HG02763 (cell line): ENCODE results near the gene HS3ST3A1.

Source experiments
- ATAC-seq: cut with Tn5 transposase; IDR thresholded peaks from one replicate; pipeline ENCODE4 v1.9.1; 2021; ENCODE audit warnings: mild to moderate bottlenecking, moderate library complexity; ENCODE audit not compliant: unreplicated experiment

Gene HS3ST3A1

DNA sequence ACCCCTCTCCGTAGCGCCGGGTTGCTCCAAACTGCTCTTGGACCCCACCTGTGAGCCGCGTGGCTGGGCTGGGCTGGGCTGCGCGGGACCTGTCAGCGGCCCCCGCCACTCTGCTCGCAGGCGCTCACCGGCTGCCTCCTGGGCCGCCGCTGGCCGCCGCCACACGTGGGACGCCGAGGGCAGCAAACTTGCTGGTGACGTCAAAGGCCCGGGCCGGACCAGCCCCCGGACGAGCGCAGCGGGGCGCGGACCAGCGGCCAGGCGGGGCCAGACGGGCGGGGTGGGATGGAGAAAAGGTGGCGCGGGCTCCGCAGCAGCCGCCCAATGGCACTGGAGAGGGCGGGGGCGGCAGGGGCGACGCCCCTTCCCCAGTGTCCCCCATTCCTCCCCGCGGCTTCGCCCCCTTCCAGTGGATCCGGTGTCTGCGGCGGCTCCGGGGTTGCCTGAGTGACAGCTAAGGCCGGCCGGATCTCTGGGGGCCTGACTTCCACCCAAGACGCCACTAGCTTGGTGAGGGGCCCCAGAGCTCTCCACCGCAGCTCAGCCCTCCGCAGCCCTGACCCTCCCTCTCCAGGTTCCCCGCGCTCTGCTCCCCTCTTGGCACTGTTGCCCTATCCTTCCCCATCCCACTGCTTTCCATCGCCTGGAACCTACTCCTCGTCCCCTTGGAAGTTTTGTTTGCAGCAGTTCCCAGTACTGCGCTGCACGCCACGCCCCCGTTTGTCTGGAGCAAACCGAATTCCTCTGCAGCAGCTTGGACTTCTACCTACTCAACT is at the start of gene HS3ST3A1:
HS3ST3A1 (minus strand) TSS at position 154 of the 776 bp plus-strand sequence. CDS start 800 bp downstream, outside the sequence.
- ATAC-seq: no peak

- no peak for ATAC-seq
Observed at GRCh38 chr17:13650096-13650675, 48.5 kb upstream of the HS3ST3A1 start.

- no peak for ATAC-seq
Observed at GRCh38 chr17:13647543-13648021, 45.9 kb upstream of the HS3ST3A1 start.

- no peak for ATAC-seq
Observed at GRCh38 chr17:13646969-13647542, 45.3 kb upstream of the HS3ST3A1 start.

DNA sequence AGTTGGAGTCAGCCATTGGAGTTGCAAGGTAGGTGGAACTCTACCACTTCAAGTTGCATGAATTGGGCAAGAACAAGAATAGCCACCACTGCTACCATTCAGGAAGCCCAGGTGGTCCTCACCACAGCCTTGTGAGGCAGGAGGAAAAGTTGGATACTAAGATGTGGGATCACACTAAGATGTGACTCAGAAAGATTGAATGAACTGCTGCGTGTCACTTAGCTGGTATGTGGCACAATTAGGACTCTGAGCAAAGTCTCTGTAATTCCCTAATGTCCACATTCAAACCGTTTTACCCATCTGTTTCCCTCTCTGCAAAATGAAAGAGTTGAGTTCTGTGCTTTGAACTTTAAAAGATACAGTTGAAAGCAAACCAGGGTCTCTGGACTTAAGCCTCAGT is 44.7 kb upstream of the HS3ST3A1 start:
- no peak for ATAC-seq

DNA sequence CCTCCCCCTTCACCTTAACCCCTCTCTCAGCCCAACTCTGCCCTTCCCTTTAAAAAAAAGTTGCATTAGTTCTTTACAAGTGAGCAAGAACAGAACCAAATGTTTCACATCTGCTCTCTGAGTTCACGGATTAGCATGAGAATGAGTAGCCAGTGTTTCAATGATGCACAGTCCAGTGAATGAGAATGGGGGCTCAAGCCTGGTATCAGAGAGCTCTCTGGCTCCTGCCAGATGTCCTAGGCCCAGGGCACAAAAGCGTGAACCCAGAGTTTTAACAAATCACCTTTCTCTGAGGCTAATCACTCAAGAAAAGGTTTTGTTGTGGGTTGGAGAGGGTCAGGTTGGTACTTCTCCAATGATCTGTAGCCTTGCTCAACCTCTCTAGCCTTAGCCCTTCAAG is 41.5 kb upstream of the HS3ST3A1 start:
- no peak for ATAC-seq

- ATAC-seq: no peak
Observed at GRCh38 chr17:13642188-13642587, 40.5 kb upstream of the HS3ST3A1 start.

GRCh38 chr17:13640551-13640950 is 38.8 kb upstream of the HS3ST3A1 start:
- no peak for ATAC-seq

- no peak for ATAC-seq
Observed at GRCh38 chr17:13638855-13639458, 37.2 kb upstream of the HS3ST3A1 start.

DNA sequence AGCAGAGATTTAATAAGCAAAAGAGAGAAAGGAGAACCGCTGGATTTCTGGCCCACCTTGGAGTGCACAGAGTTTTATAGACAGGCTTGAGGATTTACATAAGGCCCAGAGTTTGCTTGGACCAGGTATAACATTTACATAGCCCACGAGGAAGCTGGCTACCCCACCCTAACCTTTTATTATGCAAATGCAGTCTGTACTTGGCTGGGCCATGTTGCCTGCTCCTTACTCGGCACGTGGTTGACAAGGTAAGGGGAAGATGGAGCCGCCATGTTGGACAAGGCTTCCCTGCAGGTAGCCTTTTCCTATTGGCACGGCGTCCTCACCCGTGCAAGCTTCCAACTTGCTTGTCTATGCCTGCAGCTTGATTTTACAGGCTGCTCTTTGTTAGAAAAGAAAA is 35.2 kb upstream of the HS3ST3A1 start:
- ATAC-seq: no peak

DNA sequence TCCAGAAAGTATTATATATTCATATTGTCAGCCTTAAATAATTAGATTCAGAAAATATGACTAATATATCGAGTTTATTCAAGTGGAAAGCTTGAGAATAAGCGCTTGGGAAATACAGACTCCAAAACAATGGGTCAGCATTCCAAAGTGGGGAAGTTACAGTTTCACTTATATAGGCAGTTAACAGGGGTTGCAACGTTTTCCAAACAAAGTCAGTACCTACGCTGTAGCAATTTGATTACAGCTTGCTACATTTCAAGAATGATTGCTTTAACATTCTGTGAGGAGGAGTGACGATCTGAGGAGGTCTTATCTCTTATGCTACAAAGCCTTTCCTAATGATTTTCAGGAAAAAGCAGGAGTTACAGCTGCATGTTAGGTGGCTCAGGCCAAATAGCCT is 34.2 kb upstream of the HS3ST3A1 start:
- ATAC-seq: no peak

GRCh38 chr17:13634021-13634420 is 32.3 kb upstream of the HS3ST3A1 start:
- no peak for ATAC-seq

DNA sequence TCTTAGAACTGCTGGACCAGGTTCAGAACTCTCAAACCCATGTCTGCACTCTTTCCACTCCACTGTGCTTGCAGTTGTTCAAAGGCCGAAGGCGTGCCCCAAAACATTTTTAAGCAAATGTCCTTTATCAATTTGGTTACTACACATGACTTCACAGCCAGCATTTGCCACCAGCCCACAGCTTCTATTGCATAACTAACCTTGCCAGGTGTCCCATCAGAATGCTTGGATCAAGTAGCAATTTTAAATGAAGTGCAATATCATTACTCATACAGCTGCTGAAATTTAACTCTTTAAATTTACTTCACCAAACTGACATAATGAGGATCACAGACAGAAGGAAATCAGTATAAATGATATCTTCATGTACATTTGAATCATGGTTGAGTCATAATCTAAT is 29.8 kb upstream of the HS3ST3A1 start:
- no peak for ATAC-seq

GRCh38 chr17:13626703-13627102 is 25.0 kb upstream of the HS3ST3A1 start:
- no peak for ATAC-seq

- no peak for ATAC-seq
Observed at GRCh38 chr17:13619462-13619861, 17.7 kb upstream of the HS3ST3A1 start.

DNA sequence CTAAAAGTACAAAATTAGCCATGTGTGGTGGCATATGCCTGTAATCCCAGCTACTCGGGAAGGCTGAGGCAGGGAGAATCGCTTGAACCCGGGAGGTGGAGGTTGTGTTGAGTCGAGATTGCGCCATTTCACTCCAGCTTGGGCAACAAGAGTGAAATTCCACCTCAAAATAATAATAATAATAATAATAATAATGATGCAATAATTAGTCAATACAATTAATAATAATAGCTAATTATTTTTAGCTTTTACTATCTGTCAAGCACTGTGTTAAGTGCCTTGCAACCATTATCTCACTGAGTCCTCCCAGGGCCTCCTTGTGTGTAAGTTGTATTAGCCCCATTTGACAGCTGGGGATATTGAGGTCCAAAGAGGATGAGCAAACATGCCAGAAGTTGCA is 14.3 kb upstream of the HS3ST3A1 start:
- no peak for ATAC-seq

DNA sequence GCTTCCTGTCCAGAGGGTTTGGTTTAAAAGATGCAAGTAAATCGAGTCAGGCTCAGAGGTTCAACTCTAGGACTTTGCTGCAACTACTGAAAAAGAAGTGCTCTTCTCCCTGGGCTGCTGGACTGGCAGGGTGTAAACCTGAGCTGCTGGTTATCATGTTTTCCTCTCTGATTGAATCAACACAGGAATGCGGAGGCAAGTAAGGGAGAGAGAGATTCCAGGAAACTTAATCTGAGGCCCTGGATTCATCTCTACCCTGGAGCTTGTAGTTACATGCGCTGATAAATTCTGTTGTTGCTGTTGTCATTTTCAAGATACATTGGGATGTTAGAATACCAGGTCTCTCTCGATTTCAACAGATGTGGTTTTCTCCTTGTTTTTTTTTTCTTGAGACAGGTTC is 8.2 kb upstream of the HS3ST3A1 start:
- ATAC-seq: no peak

GRCh38 chr17:13601322-13601775 is 380 bp downstream of the HS3ST3A1 start:
- ATAC-seq: no peak

- no peak for ATAC-seq
Observed at GRCh38 chr17:13600475-13601321, 1.0 kb downstream of the HS3ST3A1 start.

GRCh38 chr17:13599864-13600263 is 1.9 kb downstream of the HS3ST3A1 start:
- ATAC-seq: no peak

DNA sequence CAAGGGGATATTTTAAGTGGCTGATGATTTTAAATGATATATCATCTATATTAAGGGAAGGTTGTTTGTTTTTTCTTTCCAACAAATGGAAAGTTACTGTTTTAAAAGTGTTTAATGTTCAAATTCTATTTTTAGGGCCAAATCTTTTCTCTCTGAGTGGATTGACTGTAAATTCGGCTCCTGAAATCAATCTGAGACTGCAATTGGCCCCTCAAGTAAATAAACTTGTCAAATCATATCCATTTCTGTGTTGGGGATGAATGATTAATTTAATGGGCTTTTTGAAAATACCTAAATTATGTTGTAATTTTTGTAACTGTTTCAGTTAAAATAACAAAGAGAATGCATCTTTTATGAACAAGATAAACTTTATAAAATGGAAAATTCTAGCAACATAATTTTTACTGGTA is 2.6 kb downstream of the HS3ST3A1 start:
- ATAC-seq: no peak
